PFSK-1 (cell line): ENCODE measurements around the gene C1orf226.

Source experiments
- FOXP2 ChIP-seq: optimal IDR thresholded peaks from 2 replicates; pipeline ENCODE3; 2011; ENCODE audit warnings: borderline replicate concordance, control low read depth, inconsistent platforms; ENCODE audit not compliant: insufficient read depth; ENCODE audit errors: extremely low read length, extremely low read depth
- POLR2AphosphoS5 ChIP-seq: IDR thresholded peaks from 2 replicates; pipeline ENCODE4 v1.6.1; 2012; ENCODE audit warnings: low read depth, mild to moderate bottlenecking, control low read depth, low read length, moderate library complexity
- SIN3A ChIP-seq: IDR thresholded peaks from 2 replicates; pipeline ENCODE4 v1.6.1; 2012; ENCODE audit warnings: mild to moderate bottlenecking, low read length, moderate library complexity, borderline replicate concordance; ENCODE audit not compliant: insufficient read depth
- TAF1 ChIP-seq: IDR thresholded peaks from 2 replicates; pipeline ENCODE4 v1.6.1; 2012; ENCODE audit warnings: low read length, control low read depth, borderline replicate concordance; ENCODE audit not compliant: insufficient read depth
- TF ChIP-seq, protein P1 (sequence below), 2 experiments: IDR thresholded peaks; 2 replicates each; pipeline versions ENCODE4 v1.6.1 to v1.8.0; 2011 to 2012; ENCODE audit warnings: low read depth in 2 of 2, low read length in 2 of 2, control low read depth in 1 of 2, inconsistent platforms in 1 of 2, mild to moderate bottlenecking in 1 of 2, moderate library complexity in 1 of 2; ENCODE audit not compliant: insufficient read depth in 1 of 2

Gene C1orf226

GRCh38 chr1:162363823-162364222 is 17.7 kb upstream of the C1orf226 start:
- TF ChIP-seq SIN3A (no peak), TAF1 (no peak), POLR2AphosphoS5 (no peak), FOXP2 (no peak)
- TF ChIP-seq, protein P1, sequence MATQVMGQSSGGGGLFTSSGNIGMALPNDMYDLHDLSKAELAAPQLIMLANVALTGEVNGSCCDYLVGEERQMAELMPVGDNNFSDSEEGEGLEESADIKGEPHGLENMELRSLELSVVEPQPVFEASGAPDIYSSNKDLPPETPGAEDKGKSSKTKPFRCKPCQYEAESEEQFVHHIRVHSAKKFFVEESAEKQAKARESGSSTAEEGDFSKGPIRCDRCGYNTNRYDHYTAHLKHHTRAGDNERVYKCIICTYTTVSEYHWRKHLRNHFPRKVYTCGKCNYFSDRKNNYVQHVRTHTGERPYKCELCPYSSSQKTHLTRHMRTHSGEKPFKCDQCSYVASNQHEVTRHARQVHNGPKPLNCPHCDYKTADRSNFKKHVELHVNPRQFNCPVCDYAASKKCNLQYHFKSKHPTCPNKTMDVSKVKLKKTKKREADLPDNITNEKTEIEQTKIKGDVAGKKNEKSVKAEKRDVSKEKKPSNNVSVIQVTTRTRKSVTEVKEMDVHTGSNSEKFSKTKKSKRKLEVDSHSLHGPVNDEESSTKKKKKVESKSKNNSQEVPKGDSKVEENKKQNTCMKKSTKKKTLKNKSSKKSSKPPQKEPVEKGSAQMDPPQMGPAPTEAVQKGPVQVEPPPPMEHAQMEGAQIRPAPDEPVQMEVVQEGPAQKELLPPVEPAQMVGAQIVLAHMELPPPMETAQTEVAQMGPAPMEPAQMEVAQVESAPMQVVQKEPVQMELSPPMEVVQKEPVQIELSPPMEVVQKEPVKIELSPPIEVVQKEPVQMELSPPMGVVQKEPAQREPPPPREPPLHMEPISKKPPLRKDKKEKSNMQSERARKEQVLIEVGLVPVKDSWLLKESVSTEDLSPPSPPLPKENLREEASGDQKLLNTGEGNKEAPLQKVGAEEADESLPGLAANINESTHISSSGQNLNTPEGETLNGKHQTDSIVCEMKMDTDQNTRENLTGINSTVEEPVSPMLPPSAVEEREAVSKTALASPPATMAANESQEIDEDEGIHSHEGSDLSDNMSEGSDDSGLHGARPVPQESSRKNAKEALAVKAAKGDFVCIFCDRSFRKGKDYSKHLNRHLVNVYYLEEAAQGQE (IDR thresholded peaks at IDR 0.05; ENCODE audit: insufficient read depth in 1 of 2, low read depth in 2 of 2, low read length in 2 of 2): no peak

DNA sequence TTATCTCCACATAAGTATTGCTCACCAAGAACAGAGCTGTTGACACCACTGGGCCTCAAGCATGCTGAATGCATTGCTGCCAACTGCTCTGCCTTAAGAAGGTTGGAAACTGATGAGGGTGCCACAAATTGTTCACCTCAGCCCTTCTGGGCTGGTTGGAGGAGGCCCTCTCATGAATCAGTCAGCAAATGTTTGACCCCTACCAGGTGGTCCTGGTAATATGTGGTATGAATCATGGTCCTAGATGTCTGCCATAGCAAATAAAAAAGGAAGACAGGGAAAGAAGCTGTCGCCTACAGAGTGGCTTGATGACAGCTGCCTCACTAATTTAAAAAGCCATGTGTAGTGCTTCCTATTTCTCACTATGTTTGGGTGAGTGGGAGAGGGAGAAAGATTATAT is 17.0 kb upstream of the C1orf226 start:
- TF ChIP-seq SIN3A (no peak), TAF1 (no peak), FOXP2 (no peak), POLR2AphosphoS5 (no peak)
- TF ChIP-seq, protein P1 (IDR thresholded peaks at IDR 0.05; ENCODE audit: insufficient read depth in 1 of 2, low read depth in 2 of 2, low read length in 2 of 2): no peak

GRCh38 chr1:162365284-162366020 is 16.1 kb upstream of the C1orf226 start:
- TF ChIP-seq SIN3A: no peak
- no peak for TF ChIP-seq POLR2AphosphoS5
- TF ChIP-seq, protein P1 (IDR thresholded peaks at IDR 0.05; ENCODE audit: insufficient read depth in 1 of 2, low read depth in 2 of 2, low read length in 2 of 2): no peak
- TF ChIP-seq FOXP2: no peak
- TF ChIP-seq TAF1: no peak

GRCh38 chr1:162366149-162366548 is 15.4 kb upstream of the C1orf226 start:
- TF ChIP-seq, protein P1 (IDR thresholded peaks at IDR 0.05; ENCODE audit: insufficient read depth in 1 of 2, low read depth in 2 of 2, low read length in 2 of 2): no peak
- TF ChIP-seq TAF1 (no peak), POLR2AphosphoS5 (no peak), FOXP2 (no peak), SIN3A (no peak)

- TF ChIP-seq, protein P1 (IDR thresholded peaks at IDR 0.05; ENCODE audit: insufficient read depth in 1 of 2, low read depth in 2 of 2, low read length in 2 of 2): no peak
- TF ChIP-seq POLR2AphosphoS5: no peak
- no peak for TF ChIP-seq SIN3A
- TF ChIP-seq FOXP2: no peak
- no peak for TF ChIP-seq TAF1
Observed at GRCh38 chr1:162366671-162367070, 14.9 kb upstream of the C1orf226 start.
